ENCODE measurements around the gene FAM47E.
"Not testable (repeated sequence)": the region's sequence is repeated elsewhere in the genome, so short reads cannot be mapped to it uniquely, and the experiment has no call there.

FAM47E gene

DNA sequence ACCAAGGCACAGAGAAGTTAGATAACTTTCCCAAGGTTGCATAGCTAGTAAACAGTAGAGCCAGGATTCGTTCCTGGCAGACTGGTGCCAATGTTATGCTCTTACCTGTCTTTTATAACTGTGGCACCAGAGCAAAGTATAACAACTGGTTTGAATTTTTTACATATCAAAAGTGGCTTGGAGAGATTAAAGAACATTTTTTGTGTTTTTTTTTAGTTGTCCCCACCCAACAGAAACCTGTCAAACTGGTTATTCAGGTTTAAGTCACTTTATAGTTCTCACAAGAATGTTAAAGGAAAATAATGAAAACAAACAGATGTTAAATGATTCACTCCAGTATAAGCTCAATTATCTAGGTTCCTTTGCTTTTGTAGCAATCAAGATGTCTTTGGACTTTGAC is 15.6 kb upstream of the FAM47E start:
- H3K79me2 ChIP-seq (ENCODE audit: control insufficient read depth, low read length), result no peaks in the 10 kb centered on the region
- no peaks in the 10 kb centered on the region for H3K27me3 ChIP-seq (ENCODE audit: control insufficient read depth, low read length)
- no peaks in the 10 kb centered on the region for H3K36me3 ChIP-seq (ENCODE audit: control insufficient read depth, low read length)
- TF ChIP-seq EZH2phosphoT487 (IDR thresholded peaks at IDR 0.05; ENCODE audit: borderline replicate concordance, low read length) (no peak), CTCF (IDR thresholded peaks at IDR 0.05; ENCODE audit: low read depth, low read length, poor library complexity, severe bottlenecking) (no peak)
- no peaks in the 10 kb centered on the region for H4K20me1 ChIP-seq (ENCODE audit: control insufficient read depth, insufficient read depth, low read depth, low read length)
- H3K9me2 ChIP-seq (replicated peaks; ENCODE audit: control insufficient read depth, low read length), result no peaks in the 10 kb centered on the region
- no peaks in the 10 kb centered on the region for H3K4me1 ChIP-seq (ENCODE audit: control insufficient read depth, low read length)
- H3K27ac ChIP-seq (ENCODE audit: low read depth, low read length), result no peak overlapping the region
- no peak overlapping the region for H3K4me3 ChIP-seq (ENCODE audit: low read length)
- no peaks in the 10 kb centered on the region for H3K9me3 ChIP-seq (ENCODE audit: control insufficient read depth, insufficient read depth, low read length)
- H3F3A ChIP-seq (ENCODE audit: control insufficient read depth, insufficient read depth), result no peaks in the 10 kb centered on the region
- no peak overlapping the region for H3K4me2 ChIP-seq (ENCODE audit: low read length)

DNA sequence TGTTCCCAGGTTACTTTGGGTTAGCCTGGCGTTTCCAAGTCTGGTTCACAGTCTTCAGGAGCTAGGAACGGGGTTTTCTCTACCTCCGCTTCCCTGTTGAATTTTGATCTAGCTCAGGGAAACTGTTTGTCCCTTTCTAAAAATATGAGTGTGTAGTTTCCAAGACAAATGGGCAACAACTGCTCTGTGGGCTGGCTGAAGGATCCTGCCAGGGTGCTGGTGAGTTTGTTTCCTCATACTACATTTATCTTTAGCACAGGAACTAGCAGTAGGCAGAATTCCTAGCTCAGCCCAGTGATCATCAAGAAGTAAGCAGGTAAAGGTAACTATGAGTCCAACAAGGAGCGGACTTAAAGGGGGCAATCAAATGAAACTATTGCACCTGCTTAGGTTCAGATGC is 13.3 kb upstream of the FAM47E start:
- Histone ChIP-seq H3K9me2 (replicated peaks; ENCODE audit: control insufficient read depth, low read length) (no peaks in the 10 kb centered on the region), H3F3A (ENCODE audit: control insufficient read depth, insufficient read depth) (no peaks in the 10 kb centered on the region), H3K79me2 (ENCODE audit: control insufficient read depth, low read length) (no peaks in the 10 kb centered on the region), H3K4me2 (ENCODE audit: low read length) (no peak overlapping the region), H3K36me3 (ENCODE audit: control insufficient read depth, low read length) (no peaks in the 10 kb centered on the region), H3K27ac (ENCODE audit: low read depth, low read length) (no peak overlapping the region), H4K20me1 (ENCODE audit: control insufficient read depth, insufficient read depth, low read depth, low read length) (no peaks in the 10 kb centered on the region), H3K27me3 (ENCODE audit: control insufficient read depth, low read length) (no peaks in the 10 kb centered on the region; the same call in 1 of the 2 replicates), H3K4me3 (ENCODE audit: low read length) (no peak overlapping the region), H3K4me1 (ENCODE audit: control insufficient read depth, low read length) (no peaks in the 10 kb centered on the region), H3K9me3 (ENCODE audit: control insufficient read depth, insufficient read depth, low read length) (no peaks in the 10 kb centered on the region)
- no peak for TF ChIP-seq CTCF (IDR thresholded peaks at IDR 0.05; ENCODE audit: low read depth, low read length, poor library complexity, severe bottlenecking)
- TF ChIP-seq EZH2phosphoT487 (IDR thresholded peaks at IDR 0.05; ENCODE audit: borderline replicate concordance, low read length), result no peak

DNA sequence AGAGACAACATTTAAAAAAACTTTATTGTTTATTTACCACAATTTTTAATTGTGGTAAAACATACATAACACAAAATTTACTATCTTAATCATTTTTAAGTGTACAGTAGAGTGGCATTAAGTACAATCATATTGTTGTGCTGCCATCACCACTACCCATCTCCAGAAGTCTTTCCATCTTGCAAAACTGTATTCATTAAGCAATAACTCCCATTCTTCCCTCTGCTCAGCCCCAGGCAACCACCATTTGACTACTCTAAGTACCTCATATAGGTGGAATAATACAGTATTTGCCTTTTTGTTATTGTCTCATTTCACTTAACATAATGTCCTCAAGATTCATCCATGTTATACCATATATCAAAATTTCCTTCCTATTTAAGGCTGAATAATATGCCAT is 12.8 kb upstream of the FAM47E start:
- H3K4me1 ChIP-seq (ENCODE audit: control insufficient read depth, low read length), result no peaks in the 10 kb centered on the region
- no peaks in the 10 kb centered on the region for H3K9me2 ChIP-seq (replicated peaks; ENCODE audit: control insufficient read depth, low read length)
- H4K20me1 ChIP-seq (ENCODE audit: control insufficient read depth, insufficient read depth, low read depth, low read length), result no peaks in the 10 kb centered on the region
- H3K9me3 ChIP-seq (ENCODE audit: control insufficient read depth, insufficient read depth, low read length), result no peaks in the 10 kb centered on the region
- H3K27ac ChIP-seq (ENCODE audit: low read depth, low read length), result no peak overlapping the region
- H3K4me2 ChIP-seq (ENCODE audit: low read length), result no peak overlapping the region
- H3F3A ChIP-seq (ENCODE audit: control insufficient read depth, insufficient read depth), result no peaks in the 10 kb centered on the region
- no peaks in the 10 kb centered on the region for H3K36me3 ChIP-seq (ENCODE audit: control insufficient read depth, low read length)
- H3K27me3 ChIP-seq (ENCODE audit: control insufficient read depth, low read length), result no peaks in the 10 kb centered on the region; the same call in 1 of the 2 replicates
- TF ChIP-seq CTCF (IDR thresholded peaks at IDR 0.05; ENCODE audit: low read depth, low read length, poor library complexity, severe bottlenecking), result no peak
- no peaks in the 10 kb centered on the region for H3K79me2 ChIP-seq (ENCODE audit: control insufficient read depth, low read length)
- no peak overlapping the region for H3K4me3 ChIP-seq (ENCODE audit: low read length)

GRCh38 chr4:76240236-76240635 is 11.3 kb upstream of the FAM47E start:
- Histone ChIP-seq H4K20me1 (ENCODE audit: control insufficient read depth, insufficient read depth, low read depth, low read length) (no peaks in the 10 kb centered on the region), H3K4me1 (ENCODE audit: control insufficient read depth, low read length) (no peaks in the 10 kb centered on the region), H3K79me2 (ENCODE audit: control insufficient read depth, low read length) (no peaks in the 10 kb centered on the region), H3K4me2 (ENCODE audit: low read length) (no peak overlapping the region), H3K27ac (ENCODE audit: low read depth, low read length) (no peak overlapping the region), H3F3A (ENCODE audit: control insufficient read depth, insufficient read depth) (no peaks in the 10 kb centered on the region), H3K27me3 (ENCODE audit: control insufficient read depth, low read length) (no peaks in the 10 kb centered on the region; the same call in 1 of the 2 replicates), H3K9me2 (replicated peaks; ENCODE audit: control insufficient read depth, low read length) (no peaks in the 10 kb centered on the region), H3K9me3 (ENCODE audit: control insufficient read depth, insufficient read depth, low read length) (no peaks in the 10 kb centered on the region), H3K36me3 (ENCODE audit: control insufficient read depth, low read length) (no peaks in the 10 kb centered on the region), H3K4me3 (ENCODE audit: low read length) (no peak overlapping the region)
- no peak for TF ChIP-seq EZH2phosphoT487 (IDR thresholded peaks at IDR 0.05; ENCODE audit: borderline replicate concordance, low read length)
- TF ChIP-seq CTCF (IDR thresholded peaks at IDR 0.05; ENCODE audit: low read depth, low read length, poor library complexity, severe bottlenecking), result no peak

DNA sequence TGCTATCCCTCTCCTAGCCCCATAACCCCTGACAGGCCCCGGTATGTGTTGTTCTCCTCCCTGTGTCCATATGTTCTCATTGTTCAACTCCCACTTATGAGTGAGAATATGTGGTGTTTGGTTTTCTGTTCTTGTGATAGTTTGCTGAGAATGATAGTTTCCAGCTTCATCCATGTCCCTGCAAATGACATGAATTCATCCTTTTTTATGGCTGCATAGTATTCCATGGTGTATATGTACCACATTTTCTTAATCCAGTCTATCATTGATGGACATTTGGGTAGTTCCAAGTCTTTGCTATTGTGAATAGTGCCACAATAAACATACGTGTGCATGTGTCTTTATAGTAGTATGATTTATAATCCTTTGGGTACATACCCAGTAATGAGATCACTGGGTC is 7.6 kb upstream of the FAM47E start:
- H3K4me2 ChIP-seq (ENCODE audit: low read length), result not testable (repeated sequence)

More for the DNA sequence above, 7.6 kb upstream of the FAM47E start:
- H3K79me2 ChIP-seq (ENCODE audit: control insufficient read depth, low read length); H3K9me3 ChIP-seq (ENCODE audit: control insufficient read depth, insufficient read depth, low read length); H3K27me3 ChIP-seq (ENCODE audit: control insufficient read depth, low read length); H3K4me3 ChIP-seq (ENCODE audit: low read length); H3K36me3 ChIP-seq (ENCODE audit: control insufficient read depth, low read length); H3F3A ChIP-seq (ENCODE audit: control insufficient read depth, insufficient read depth); H3K9me2 ChIP-seq (replicated peaks; ENCODE audit: control insufficient read depth, low read length); H3K27ac ChIP-seq (ENCODE audit: low read depth, low read length); H4K20me1 ChIP-seq (ENCODE audit: control insufficient read depth, insufficient read depth, low read depth, low read length); H3K4me1 ChIP-seq (ENCODE audit: control insufficient read depth, low read length): not testable (repeated sequence)

Measured in DOHH2 (cell line).